Fibroblast of upper back skin (primary cell): Measurements from ENCODE around the gene NPR2.

Source experiments
- DNase-seq: peaks from one replicate; pipeline ENCODE4 v3.0.0-alpha.2; 2013

NPR2 gene

GRCh38 chr9:35801328-35802128 is 10.1 kb downstream of the NPR2 start:
- DNase-seq, result no peak

GRCh38 chr9:35806101-35806500 is 14.7 kb downstream of the NPR2 start:
- DNase-seq, result no peak

- no peak for DNase-seq
Measured at GRCh38 chr9:35808433-35808832, 17.0 kb downstream of the NPR2 start.

- DNase-seq, result no peak
Measured at GRCh38 chr9:35810122-35810521, 18.7 kb downstream of the NPR2 start.

GRCh38 chr9:35811381-35812024 is 20.1 kb downstream of the NPR2 start:
- no peak for DNase-seq

- DNase-seq, result peak; percentile 96
Measured at GRCh38 chr9:35812025-35812602, 20.7 kb downstream of the NPR2 start, which contains the start of gene SPAG8. Gene SPAG8, minus strand, starts transcription at chr9:35812262. Its CDS starts 115 bp downstream, at chr9:35812147.

GRCh38 chr9:35813434-35814105 is 22.2 kb downstream of the NPR2 start:
- DNase-seq, result peak; percentile 35

GRCh38 chr9:35814106-35814840 is 22.9 kb downstream of the NPR2 start:
- peak; percentile 34 for DNase-seq

- peak; percentile 99 for DNase-seq
Measured at GRCh38 chr9:35814841-35815543, 23.6 kb downstream of the NPR2 start, which contains the start of gene HINT2. Gene HINT2, minus strand, starts transcription at chr9:35815042. Its CDS starts 63 bp downstream, at chr9:35814979.

GRCh38 chr9:35816708-35817107 is 25.3 kb downstream of the NPR2 start:
- DNase-seq, result no peak

- DNase-seq, result no peak
Measured at GRCh38 chr9:35818341-35818740, 26.9 kb downstream of the NPR2 start.

- DNase-seq, result peak; percentile 85
Measured at GRCh38 chr9:35820076-35820475, 28.7 kb downstream of the NPR2 start.

- no peak for DNase-seq
Measured at GRCh38 chr9:35822926-35823325, 31.5 kb downstream of the NPR2 start.

GRCh38 chr9:35826071-35826701 is 34.8 kb downstream of the NPR2 start:
- peak; percentile 65 for DNase-seq

- DNase-seq, result peak; percentile 70
Measured at GRCh38 chr9:35827486-35827885, 36.1 kb downstream of the NPR2 start.

- DNase-seq, result no peak
Measured at GRCh38 chr9:35828716-35829083, 37.3 kb downstream of the NPR2 start, which contains the start of gene FAM221B. Gene FAM221B, minus strand, starts transcription at chr9:35828732. Its CDS starts 2,571 bp downstream, at chr9:35826161.

- peak; percentile 90 for DNase-seq
Measured at GRCh38 chr9:35829084-35829763, 37.8 kb downstream of the NPR2 start, which contains the start of gene TMEM8B. Gene TMEM8B, plus strand, starts transcription at chr9:35829228. Its CDS starts 220 bp downstream, at chr9:35829448.

- no peak for DNase-seq
Measured at GRCh38 chr9:35829764-35830096, 38.3 kb downstream of the NPR2 start.

GRCh38 chr9:35831040-35831439 is 39.6 kb downstream of the NPR2 start:
- DNase-seq, result no peak

- DNase-seq, result no peak
Measured at GRCh38 chr9:35832814-35833213, 41.4 kb downstream of the NPR2 start.
